ENCODE measurements around the gene PUS1. TPM values are rescaled to one million over a fixed set of nuclear protein-coding genes. Genes with fewer than 3 reads are reported as not detected.

The PUS1 gene
- total and polyA plus RNA-seq, 2 of the 8 experiments (the other 6 are each of a cell fraction or from before 2014, with no cell fraction given): 48.1 to 81.2 TPM

DNA sequence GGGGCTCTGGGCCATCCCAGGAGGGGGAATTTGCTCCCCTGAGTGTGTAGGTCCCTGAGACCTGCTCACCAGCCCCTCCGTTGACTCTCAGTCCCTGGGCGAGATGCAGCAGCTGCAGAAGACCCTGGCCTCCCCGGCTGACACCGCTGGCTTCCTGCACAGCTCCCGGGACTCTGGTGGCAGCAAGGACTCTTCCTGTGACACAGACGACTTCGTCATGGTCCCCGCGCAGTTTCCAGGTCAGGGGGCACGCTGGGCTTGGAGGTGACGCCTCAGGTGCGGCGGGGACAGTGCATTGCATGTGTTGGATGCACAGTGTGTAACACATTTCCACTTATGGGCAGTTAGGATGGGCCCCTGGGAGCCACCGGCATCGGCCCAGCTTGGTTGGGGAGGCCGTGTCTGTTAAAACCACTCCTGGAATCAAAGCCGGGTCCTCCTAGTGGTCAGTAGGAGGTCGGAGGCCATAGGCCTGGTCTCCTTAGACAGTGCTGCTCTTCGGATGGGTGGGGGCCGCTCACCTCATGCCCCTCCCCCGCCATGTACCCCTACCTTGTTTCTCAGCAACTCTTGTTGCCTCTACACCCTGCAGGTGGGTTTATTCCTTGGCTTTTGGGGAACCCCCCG lies 17.1 kb upstream of the PUS1 start:
- no peak for FAIRE-seq
- H2AFZ ChIP-seq (ENCODE audit: low read length): no peak overlapping the region
- TF ChIP-seq BCL11A (IDR thresholded peaks at IDR 0.05; ENCODE audit: low read depth in 2 of 2, low read length in 2 of 2) (no peak), MAFK (IDR thresholded peaks at IDR 0.05; ENCODE audit: low read depth, low read length) (no peak), CHD1 (IDR thresholded peaks at IDR 0.05; ENCODE audit: low read depth, low read length) (no peak), KDM4A (IDR thresholded peaks at IDR 0.05; ENCODE audit: low read depth, low read length, severe bottlenecking) (no peak), TAF1 (IDR thresholded peaks at IDR 0.05; ENCODE audit: low read depth, low read length) (no peak), RFX5 (IDR thresholded peaks at IDR 0.05; ENCODE audit: borderline replicate concordance, low read depth, low read length) (no peak), SAP30 (IDR thresholded peaks at IDR 0.05; ENCODE audit: insufficient read depth, insufficient replicate concordance, low read length) (no peak), SIRT6 (IDR thresholded peaks at IDR 0.05; ENCODE audit: low read length) (no peak), CHD2 (IDR thresholded peaks at IDR 0.05; ENCODE audit: low read length) (no peak), SIN3A (conservative IDR thresholded peaks at IDR 0.05 in 1 of 2, IDR thresholded peaks at IDR 0.05 in 1 of 2; ENCODE audit: low read depth in 1 of 2, low read length in 2 of 2) (no peak), TCF12 (IDR thresholded peaks at IDR 0.05; ENCODE audit: low read depth, low read length) (no peak), HDAC2 (IDR thresholded peaks at IDR 0.05; ENCODE audit: borderline replicate concordance in 1 of 2, low read depth in 2 of 2, low read length in 2 of 2) (no peak)

More for the DNA sequence above, 17.1 kb upstream of the PUS1 start:
- Histone ChIP-seq H3K9ac (replicated peaks in 1 of 4; ENCODE audit: extremely low read depth in 1 of 4, low read depth in 3 of 4, low read length in 3 of 4) (no peak overlapping the region), H3K14ac (ENCODE audit: insufficient read length) (no peak overlapping the region), H2BK15ac (ENCODE audit: low read length) (no peak overlapping the region), H3K18ac (ENCODE audit: extremely low read depth, low read length) (no peak overlapping the region), H2BK12ac (ENCODE audit: low read depth, low read length) (no peak overlapping the region), H3K4ac (replicated peaks; ENCODE audit: insufficient read length, low read depth, low read length) (no peak overlapping the region), H3K23ac (ENCODE audit: insufficient read length) (no peak overlapping the region), H2BK20ac (ENCODE audit: low read length) (no peak overlapping the region), H3K4me1 (replicated peaks in 1 of 4; ENCODE audit: control insufficient read depth in 3 of 4, insufficient read depth in 4 of 4, low read length in 3 of 4) (no peaks in the 10 kb centered on the region), H3K4me2 (ENCODE audit: insufficient read depth in 1 of 2, low read depth in 2 of 2, low read length in 2 of 2) (no peak overlapping the region), H3K36me3 (ENCODE audit: control insufficient read depth in 2 of 4, insufficient read depth in 4 of 4, low read length in 3 of 4) (peaks cover 8 to 73% (median 38%) of the 10 kb centered on the region in 4 experiments), H3K79me1 (ENCODE audit: low read depth, low read length) (no peaks in the 10 kb centered on the region), H4K20me1 (replicated peaks in 1 of 2; ENCODE audit: control insufficient read depth in 1 of 2, insufficient read depth in 2 of 2, low read length in 2 of 2) (peaks cover 3 to 10% of the 10 kb centered on the region in 2 experiments), H3K4me3 (ENCODE audit: extremely low read depth in 1 of 4, insufficient read depth in 2 of 4, low read depth in 3 of 4, low read length in 4 of 4) (no peak overlapping the region), H3K56ac (replicated peaks; ENCODE audit: insufficient read length, low read depth, low read length) (no peak overlapping the region), H3K23me2 (ENCODE audit: low read depth, low read length) (no peaks in the 10 kb centered on the region), H4K8ac (ENCODE audit: extremely low read depth, insufficient read depth, low read length) (no peak overlapping the region), H4K91ac (replicated peaks; ENCODE audit: insufficient read length, low read length) (no peak overlapping the region), H3K79me2 (ENCODE audit: control insufficient read depth in 1 of 2, insufficient read depth in 2 of 2, low read length in 2 of 2) (no peaks in the 10 kb centered on the region), H3K27me3 (replicated peaks in 1 of 4; ENCODE audit: control insufficient read depth in 3 of 4, extremely low read depth in 1 of 4, insufficient read depth in 3 of 4, low read length in 3 of 4) (no peaks in the 10 kb centered on the region), H3K9me3 (ENCODE audit: insufficient read depth in 2 of 2, low read depth in 1 of 2, low read length in 1 of 2) (no peaks in the 10 kb centered on the region), H2BK5ac (ENCODE audit: low read depth, low read length) (no peak overlapping the region; the same call in 1 of the 2 replicates), H3K27ac (ENCODE audit: low read depth, low read length) (no peak overlapping the region), H4K5ac (ENCODE audit: insufficient read length, low read depth, low read length) (no peak overlapping the region), H2AK5ac (ENCODE audit: low read depth, low read length) (no peak overlapping the region), H2BK120ac (replicated peaks; ENCODE audit: low read depth, low read length) (no peak overlapping the region)
- no peak for DNase-seq (ENCODE audit: low read depth in 1 of 2, low spot score in 2 of 2)
- ChIA-PET POLR2A (ENCODE audit: partially characterized antibody) (interaction anchor here (0.7 to 2.2 kb wide), 4 partner anchors 9 to 1041 kb away, joined by 3 to 6 read pairs (median 4); no protein-coding TSS in a partner anchor), CTCF (ENCODE audit: partially characterized antibody) (interaction anchor here (0.5 to 1.7 kb wide), 4 partner anchors 9 to 231 kb away, joined by 3 to 6 read pairs (median 4); no protein-coding TSS in a partner anchor)
- WGBS, 2 experiments (ENCODE audit: extremely low coverage in 1 of 2, insufficient coverage in 1 of 2, insufficient read length in 1 of 2, insufficient replicate concordance in 2 of 2, low coverage in 1 of 2, low lambda C conversion rate in 2 of 2, missing lambda C conversion rate in 1 of 2): 91% methylated on average over 22 of the region's 22 CpGs; no CpG with 5 or more reads in 1 of the 2 experiments
